Suppressor macrophage treated with lipopolysaccharide for 4 hours (primary cell): ENCODE results near the gene RCAN2.
A peak's percentile ranks its signal among the peaks of the same experiment; 100 is the strongest.

Source experiments
- DNase-seq: peaks from one replicate; pipeline ENCODE4 v3.0.0-alpha.2; 2020

RCAN2 gene

GRCh38 chr6:46329568-46329967, 161.7 kb downstream of the RCAN2 start:
- no peak for DNase-seq

GRCh38 chr6:46327779-46328178, 163.5 kb downstream of the RCAN2 start:
- no peak for DNase-seq

GRCh38 chr6:46325561-46326530, 165.4 kb downstream of the RCAN2 start:
- no peak for DNase-seq

- no peak for DNase-seq
These were observed 166.5 kb downstream of the RCAN2 start for GRCh38 chr6:46324706-46325105.

- no peak for DNase-seq
These were observed 167.2 kb downstream of the RCAN2 start for GRCh38 chr6:46323966-46324622.

- DNase-seq: peak; percentile 8
These were observed 167.8 kb downstream of the RCAN2 start for GRCh38 chr6:46323312-46323965.

- DNase-seq: no peak
These were observed 170.7 kb downstream of the RCAN2 start for GRCh38 chr6:46320505-46320904.

- DNase-seq: peak; percentile 2
These were observed 175.7 kb downstream of the RCAN2 start for GRCh38 chr6:46315589-46315988.

- no peak for DNase-seq
These were observed 178.6 kb downstream of the RCAN2 start for GRCh38 chr6:46312654-46313053.

GRCh38 chr6:46310196-46310595, 181.1 kb downstream of the RCAN2 start:
- DNase-seq: no peak

- no peak for DNase-seq
These were observed 184.8 kb downstream of the RCAN2 start for GRCh38 chr6:46306431-46306830.

GRCh38 chr6:46305833-46306232, 185.4 kb downstream of the RCAN2 start:
- no peak for DNase-seq

- DNase-seq: no peak
These were observed 186.0 kb downstream of the RCAN2 start for GRCh38 chr6:46305236-46305635.

GRCh38 chr6:46302816-46303215, 188.4 kb downstream of the RCAN2 start:
- no peak for DNase-seq

- no peak for DNase-seq
These were observed 189.1 kb downstream of the RCAN2 start for GRCh38 chr6:46302176-46302575.

- no peak for DNase-seq
These were observed 192.0 kb downstream of the RCAN2 start for GRCh38 chr6:46299253-46299652.

GRCh38 chr6:46296586-46296985, 194.7 kb downstream of the RCAN2 start:
- DNase-seq: no peak

GRCh38 chr6:46293641-46294316, 197.5 kb downstream of the RCAN2 start:
- DNase-seq: no peak

GRCh38 chr6:46291880-46292279, 199.4 kb downstream of the RCAN2 start:
- DNase-seq: no peak

- no peak for DNase-seq
These were observed 200.0 kb downstream of the RCAN2 start for GRCh38 chr6:46291275-46291633.

- no peak for DNase-seq
These were observed 200.6 kb downstream of the RCAN2 start for GRCh38 chr6:46290421-46291274.

- DNase-seq: no peak
These were observed 201.4 kb downstream of the RCAN2 start for GRCh38 chr6:46289898-46290297.
